ENCODE data around the gene PALLD.
"Not testable (repeated sequence)": the region's sequence is repeated elsewhere in the genome, so short reads cannot be mapped to it uniquely, and the experiment has no call there.

Gene PALLD

GRCh38 chr4:168711197-168712140, 214.6 kb downstream of the PALLD start:
- no peak for DNase-seq

GRCh38 chr4:168712316-168712890, 215.6 kb downstream of the PALLD start:
- no peak for DNase-seq

- no peak for DNase-seq
Observed at GRCh38 chr4:168713253-168713652, 216.4 kb downstream of the PALLD start.

GRCh38 chr4:168715896-168716295, 219.0 kb downstream of the PALLD start:
- no peak for DNase-seq

- no peak for DNase-seq
Observed at GRCh38 chr4:168716406-168717129, 219.7 kb downstream of the PALLD start.

GRCh38 chr4:168717847-168718246, 221.0 kb downstream of the PALLD start:
- DNase-seq = no peak

GRCh38 chr4:168719725-168720124, 222.9 kb downstream of the PALLD start:
- DNase-seq = no peak

- no peak for DNase-seq
Observed at GRCh38 chr4:168720396-168720900, 223.6 kb downstream of the PALLD start.

- no peak for DNase-seq
Observed at GRCh38 chr4:168722391-168722790, 225.5 kb downstream of the PALLD start.

GRCh38 chr4:168723020-168723419, 226.2 kb downstream of the PALLD start:
- DNase-seq = no peak

- no peak for DNase-seq
Observed at GRCh38 chr4:168723569-168723968, 226.7 kb downstream of the PALLD start.

GRCh38 chr4:168724243-168724642, 227.4 kb downstream of the PALLD start:
- DNase-seq = no peak

- no peak for DNase-seq
Observed at GRCh38 chr4:168724686-168725411, 228.0 kb downstream of the PALLD start.

GRCh38 chr4:168725930-168726329, 229.1 kb downstream of the PALLD start:
- no peak for DNase-seq

GRCh38 chr4:168727181-168727580, 230.3 kb downstream of the PALLD start:
- DNase-seq = not testable (repeated sequence)

GRCh38 chr4:168731006-168731636, 234.3 kb downstream of the PALLD start:
- DNase-seq = no peak

GRCh38 chr4:168731706-168732414, 235.0 kb downstream of the PALLD start:
- DNase-seq = no peak

GRCh38 chr4:168732714-168733113, 235.9 kb downstream of the PALLD start:
- DNase-seq = no peak

- no peak for DNase-seq
Observed at GRCh38 chr4:168734703-168735678, 238.1 kb downstream of the PALLD start.

GRCh38 chr4:168735735-168736134, 238.9 kb downstream of the PALLD start:
- DNase-seq = no peak
